ENCODE data around the gene EML6. TPM values are rescaled to one million over a fixed set of nuclear protein-coding genes. Genes with fewer than 3 reads are reported as not detected.

The EML6 gene
- total and polyA plus RNA-seq, 2 of the 13 experiments (the other 11 are each of a cell fraction or from before 2014, with no cell fraction given), result 17.2 to 32.4 TPM

GRCh38 chr2:54723131-54723995 lies at the start of gene EML6 (continued):
- TF ChIP-seq ZNF234 (CRISPR knock-in tag; conservative IDR thresholded peaks at IDR 0.05) (peak; percentile 76; the same call in 1 of the 2 replicates), BORCS8-MEF2B (CRISPR knock-in tag; IDR thresholded peaks at IDR 0.05) (peak; percentile 84; the same call in 1 of the 2 replicates), NONO (IDR thresholded peaks at IDR 0.05) (no peak), NONO (CRISPR knock-in tag; conservative IDR thresholded peaks at IDR 0.05) (peak; percentile 94), SOX5 (CRISPR knock-in tag; IDR thresholded peaks at IDR 0.05; ENCODE audit: borderline replicate concordance) (peak; percentile 40; the same call in 1 of the 2 replicates), EHMT2 (IDR thresholded peaks at IDR 0.05; ENCODE audit: borderline replicate concordance, low read depth, low read length) (no peak), ZNF512B (CRISPR knock-in tag; IDR thresholded peaks at IDR 0.05; ENCODE audit: borderline replicate concordance) (peak; percentile 81), REL (CRISPR knock-in tag; conservative IDR thresholded peaks at IDR 0.05) (no peak), BRF2 (CRISPR knock-in tag; IDR thresholded peaks at IDR 0.05) (peak; percentile 86; the same call in 1 of the 2 replicates), IKZF5 (CRISPR knock-in tag; IDR thresholded peaks at IDR 0.05) (peak; percentile 91), ZNF580 (CRISPR knock-in tag; IDR thresholded peaks at IDR 0.05; ENCODE audit: borderline replicate concordance, low read depth) (peak; percentile 64; the same call in 1 of the 2 replicates), RAD21 (CRISPR knock-in tag; IDR thresholded peaks at IDR 0.05) (peak; percentile 10), ZSCAN31 (CRISPR knock-in tag; IDR thresholded peaks at IDR 0.05; ENCODE audit: low read depth) (no peak; the same call in none of the 2 replicates), ZNF879 (CRISPR knock-in tag; IDR thresholded peaks at IDR 0.05) (peak; percentile 65; the same call in 1 of the 2 replicates), ZNF543 (CRISPR knock-in tag; IDR thresholded peaks at IDR 0.05) (no peak; the same call in 1 of the 2 replicates), ZNF740 (CRISPR knock-in tag; IDR thresholded peaks at IDR 0.05) (no peak), ZNF326 (CRISPR knock-in tag; IDR thresholded peaks at IDR 0.05; ENCODE audit: borderline replicate concordance) (no peak), POGK (CRISPR knock-in tag; conservative IDR thresholded peaks at IDR 0.05) (peak; percentile 83), SALL1 (CRISPR knock-in tag; IDR thresholded peaks at IDR 0.05) (peak; percentile 84)
